Naive thymus-derived CD4-positive, alpha-beta T cell (primary cell): Measurements from ENCODE around the gene DNM3. TPM values are rescaled to one million over a fixed set of nuclear protein-coding genes. Genes with fewer than 3 reads are reported as not detected.

ENCODE experiments used
- ATAC-seq: fragments of 150-1000 bp; cut with Tn5 transposase; 2 replicates; pipeline ENCODE4 v1.10.0; 2021; ENCODE audit warnings: mild to moderate bottlenecking, moderate library complexity
- CTCF ChIA-PET: fragments of 350-600 bp; sonication (Branson Sonifier 250); formaldehyde crosslinking; loops from one replicate; lab custom pipeline; 2021; ENCODE audit warnings: antibody characterized with exemption; lab: Charles Lee
- POLR2A ChIA-PET: fragments of 350-600 bp; sonication (Branson Sonifier 250); formaldehyde crosslinking; loops from one replicate; lab custom pipeline; 2021; ENCODE audit warnings: antibody characterized with exemption, inconsistent platforms; lab: Charles Lee
- DNase-seq, 9 donors: peaks; one replicate each; pipeline versions ENCODE4 v3.0.0 to v3.0.0-alpha.2; 2020 to 2022; ENCODE audit warnings: mixed read lengths in 1 of 9
- H3K27ac ChIP-seq: one replicate; pipeline ENCODE4 v1.7.0; 2013; ENCODE audit warnings: mild to moderate bottlenecking, low read depth, low read length, moderate library complexity
- H3K27me3 ChIP-seq, 2 donors: one replicate each; pipeline ENCODE4 v1.7.0; 2013; ENCODE audit warnings: low read length in 2 of 2, mild to moderate bottlenecking in 2 of 2, moderate library complexity in 2 of 2; ENCODE audit not compliant: control insufficient read depth in 2 of 2, insufficient read depth in 2 of 2
- H3K36me3 ChIP-seq, 3 experiments: 1 replicate in 2 of 3; 2 replicates in 1 of 3; pipeline ENCODE4 v1.7.0; 2013; ENCODE audit warnings: low read length in 3 of 3, mild to moderate bottlenecking in 3 of 3, moderate library complexity in 1 of 3; ENCODE audit not compliant: insufficient read depth in 3 of 3, control insufficient read depth in 2 of 3
- H3K4me1 ChIP-seq, 2 donors: one replicate each; pipeline ENCODE4 v1.7.0; 2013; ENCODE audit warnings: low read length in 2 of 2, mild to moderate bottlenecking in 2 of 2, moderate library complexity in 1 of 2; ENCODE audit not compliant: control insufficient read depth in 2 of 2, insufficient read depth in 2 of 2
- H3K4me3 ChIP-seq: 2 replicates; pipeline ENCODE4 v1.7.0; 2013; ENCODE audit warnings: mild to moderate bottlenecking, low read length
- H3K9me3 ChIP-seq, 3 experiments: 1 replicate in 2 of 3; 2 replicates in 1 of 3; pipeline ENCODE4 v1.7.0; 2013; ENCODE audit warnings: low read length in 3 of 3; ENCODE audit not compliant: control insufficient read depth in 2 of 3
- H3K27ac Mint-ChIP-seq, 9 donors: one replicate each; pipeline ENCODE4 v1.8.0; 2020 to 2022; ENCODE audit warnings: mixed read lengths in 9 of 9, mild to moderate bottlenecking in 8 of 9, moderate library complexity in 5 of 9, inconsistent platforms in 2 of 9
- H3K27me3 Mint-ChIP-seq, 5 donors: one replicate each; pipeline ENCODE4 v1.8.0; 2021 to 2022; ENCODE audit warnings: mixed read lengths in 5 of 5, mild to moderate bottlenecking in 1 of 5
- H3K36me3 Mint-ChIP-seq, 5 donors: one replicate each; pipeline ENCODE4 v1.8.0; 2020 to 2022; ENCODE audit warnings: mixed read lengths in 5 of 5, mild to moderate bottlenecking in 3 of 5, inconsistent platforms in 1 of 5
- H3K4me1 Mint-ChIP-seq, 7 donors: one replicate each; pipeline ENCODE4 v1.8.0; 2020 to 2022; ENCODE audit warnings: mixed read lengths in 7 of 7, mild to moderate bottlenecking in 3 of 7, inconsistent platforms in 1 of 7
- H3K4me3 Mint-ChIP-seq, 10 donors: one replicate each; pipeline ENCODE4 v1.8.0; 2020 to 2022; ENCODE audit warnings: mild to moderate bottlenecking in 10 of 10, mixed read lengths in 10 of 10, moderate library complexity in 6 of 10, inconsistent platforms in 2 of 10
- H3K9me3 Mint-ChIP-seq, 11 donors: one replicate each; pipeline ENCODE4 v1.8.0; 2020 to 2022; ENCODE audit warnings: mixed read lengths in 11 of 11, mild to moderate bottlenecking in 4 of 11, inconsistent platforms in 1 of 11, moderate library complexity in 1 of 11
- intact Hi-C, 2 donors: fragments of 100-400 bp; cut with micrococcal nuclease; formaldehyde crosslinking; loops; one replicate each; pipeline ENCODE4 v1.15.1; 2023
- polyA plus RNA-seq, 2 donors: library from polyadenylated mRNA; unstranded; fragments of 300-500 nt; fragmentation: Illumina TruSeq; gene quantifications; one replicate each; pipeline ENCODE4 v1.2.3, GENCODE V29; 2021
- total RNA-seq, 6 experiments: library from RNA in 5 of 6; stranded (reverse) in 5 of 6; gene quantifications; 1 replicate in 5 of 6; 2 replicates in 1 of 6; pipeline ENCODE4 v1.2.3 and lab custom pipeline; 2021 to 2026

The DNM3 gene
- total and polyA plus RNA-seq, 7 experiments from 2014 or later, result 1.2 to 2.5 (median 2.0) TPM

DNA sequence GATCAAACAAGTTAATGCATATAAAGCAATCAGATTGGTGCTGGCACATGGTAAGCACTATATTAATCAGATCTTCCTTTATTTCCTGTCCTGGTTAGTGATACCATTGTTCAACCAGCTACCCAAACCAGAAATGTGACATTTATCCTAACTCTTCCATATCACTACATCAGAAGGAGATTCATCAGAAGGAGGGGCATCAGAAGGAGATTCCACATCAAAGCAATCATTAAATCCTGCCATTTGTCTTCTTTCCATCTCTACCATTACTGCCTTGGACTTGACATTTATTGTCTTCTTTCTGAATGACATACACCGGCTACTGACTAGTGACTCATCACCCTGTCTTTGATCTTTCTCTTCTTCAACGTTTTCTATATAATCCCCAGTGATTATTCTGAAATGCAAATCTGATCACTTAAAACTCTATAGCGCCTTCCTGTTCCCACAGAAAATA, 75.0 kb downstream of the DNM3 start:
- intact Hi-C loops, result no loop called here
- ATAC-seq, result no peak

DNA sequence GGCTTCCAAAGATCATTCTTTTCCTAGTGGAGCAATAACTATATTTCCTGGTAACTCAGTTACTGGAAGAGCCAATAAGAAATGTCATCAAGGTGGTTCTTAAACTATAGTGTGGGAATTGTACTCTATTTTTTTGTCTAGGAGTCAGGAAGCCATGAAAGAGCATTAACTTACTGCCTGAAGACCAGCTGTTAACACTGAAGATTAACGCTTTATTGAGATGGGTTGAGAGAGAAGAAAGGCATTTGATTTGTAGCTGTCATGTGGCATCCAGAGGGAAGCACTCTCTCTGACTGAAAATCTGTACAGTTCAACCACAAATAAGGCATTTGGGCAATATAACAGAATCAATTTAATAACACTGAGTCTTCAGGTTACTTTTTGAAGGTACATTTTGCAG, 76.0 kb downstream of the DNM3 start:
- no peaks in the 10 kb centered on the region for H3K27me3 Mint-ChIP-seq
- peaks cover 0 to 4% (median 0%) of the 10 kb centered on the region in 5 donors for H3K36me3 Mint-ChIP-seq
- no peaks in the 10 kb centered on the region for H3K4me1 ChIP-seq
- H3K27ac Mint-ChIP-seq, result no peak overlapping the region
- no peaks in the 10 kb centered on the region for H3K9me3 ChIP-seq
- H3K9me3 Mint-ChIP-seq, result no peaks in the 10 kb centered on the region
- ChIA-PET CTCF (no interaction called here), POLR2A (interaction anchor here (0.6 kb wide), 1 partner anchor 992 kb away, joined by 3 read pairs; no protein-coding TSS in a partner anchor)
- no peaks in the 10 kb centered on the region for H3K27me3 ChIP-seq
- ATAC-seq (no peak), DNase-seq (no peak)
- no peak overlapping the region for H3K27ac ChIP-seq
- H3K4me3 Mint-ChIP-seq, result no peak overlapping the region
- H3K4me3 ChIP-seq, result no peak overlapping the region
- no peaks in the 10 kb centered on the region for H3K4me1 Mint-ChIP-seq
- intact Hi-C loops, result no loop called here
- no peaks in the 10 kb centered on the region for H3K36me3 ChIP-seq

More for the DNA sequence above, 75.0 kb downstream of the DNM3 start:
- Mint-ChIP-seq H3K9me3 (no peaks in the 10 kb centered on the region), H3K36me3 (no peaks in the 10 kb centered on the region), H3K4me3 (no peak overlapping the region), H3K27me3 (no peaks in the 10 kb centered on the region), H3K4me1 (no peaks in the 10 kb centered on the region), H3K27ac (no peak overlapping the region)
- H3K27ac ChIP-seq, result no peak overlapping the region
- POLR2A ChIA-PET, result no interaction called here
- H3K27me3 ChIP-seq, result no peaks in the 10 kb centered on the region
- no peak overlapping the region for H3K4me3 ChIP-seq
- H3K4me1 ChIP-seq, result no peaks in the 10 kb centered on the region
- no peak for DNase-seq
- CTCF ChIA-PET, result no interaction called here
- no peaks in the 10 kb centered on the region for H3K36me3 ChIP-seq
- H3K9me3 ChIP-seq, result no peaks in the 10 kb centered on the region

DNA sequence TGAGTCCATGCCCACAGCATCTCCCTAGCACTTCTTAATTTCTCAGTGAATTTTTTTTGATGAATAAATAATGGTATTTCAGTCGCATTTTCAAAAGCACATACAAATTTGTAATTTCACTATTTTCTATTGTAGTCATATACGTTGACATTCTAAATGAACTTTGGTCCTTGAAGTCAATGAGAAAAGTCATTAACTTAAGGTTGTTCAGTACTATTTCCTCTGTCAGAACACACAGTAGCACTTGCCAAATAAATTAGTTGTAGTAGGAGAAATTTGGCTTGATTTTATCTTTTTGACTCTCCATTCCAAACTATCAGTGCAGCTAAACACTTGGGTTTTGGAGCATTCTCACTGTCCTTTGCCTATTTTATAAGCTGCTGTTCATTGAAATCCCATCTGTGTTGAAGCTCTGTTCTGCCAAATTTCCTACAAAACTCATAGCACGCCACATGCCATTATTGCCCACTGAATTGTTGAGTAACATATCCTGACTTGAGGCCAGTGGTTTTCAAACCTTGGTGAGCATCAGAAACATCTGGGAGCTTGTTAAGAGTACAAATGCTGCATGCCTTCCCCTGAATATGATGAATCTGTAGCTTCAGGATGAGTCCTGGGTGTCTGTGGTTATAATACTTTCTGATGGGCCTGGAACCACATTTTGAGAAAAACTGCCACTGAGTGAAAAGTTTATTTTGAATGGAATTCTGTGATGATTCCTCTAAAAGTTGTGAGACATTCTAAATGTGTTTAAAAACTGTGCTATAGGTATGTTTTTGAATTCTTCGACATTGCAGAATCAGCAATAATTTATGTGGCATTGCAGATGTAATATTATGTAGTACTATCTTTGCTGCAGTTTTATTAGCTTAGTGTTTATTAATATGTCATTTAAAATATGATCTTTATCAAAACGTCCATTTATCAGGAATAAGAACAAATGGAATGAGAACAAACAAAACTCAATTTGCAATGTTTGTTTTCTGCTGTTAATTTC, 78.9 kb downstream of the DNM3 start:
- Histone ChIP-seq H3K9me3 (no peaks in the 10 kb centered on the region), H3K4me3 (no peak overlapping the region), H3K27ac (no peak overlapping the region), H3K4me1 (no peaks in the 10 kb centered on the region), H3K36me3 (no peaks in the 10 kb centered on the region), H3K27me3 (no peaks in the 10 kb centered on the region)
- no peak overlapping the region for H3K4me3 Mint-ChIP-seq
- peaks cover 0 to 22% (median 7%) of the 10 kb centered on the region in 5 donors for H3K36me3 Mint-ChIP-seq
- H3K27ac Mint-ChIP-seq, result no peak overlapping the region
- DNase-seq, result no peak
- H3K27me3 Mint-ChIP-seq, result no peaks in the 10 kb centered on the region
- CTCF ChIA-PET, result interaction anchor here (0.7 kb wide), 1 partner anchor 16 kb away, joined by 5 read pairs; no protein-coding TSS in a partner anchor
- ATAC-seq, result no peak
- POLR2A ChIA-PET, result no interaction called here
- peaks cover 0 to 9% (median 3%) of the 10 kb centered on the region in 11 donors for H3K9me3 Mint-ChIP-seq
- H3K4me1 Mint-ChIP-seq, result peaks cover 0 to 5% (median 0%) of the 10 kb centered on the region in 7 donors
- intact Hi-C loops, result no loop called here

DNA sequence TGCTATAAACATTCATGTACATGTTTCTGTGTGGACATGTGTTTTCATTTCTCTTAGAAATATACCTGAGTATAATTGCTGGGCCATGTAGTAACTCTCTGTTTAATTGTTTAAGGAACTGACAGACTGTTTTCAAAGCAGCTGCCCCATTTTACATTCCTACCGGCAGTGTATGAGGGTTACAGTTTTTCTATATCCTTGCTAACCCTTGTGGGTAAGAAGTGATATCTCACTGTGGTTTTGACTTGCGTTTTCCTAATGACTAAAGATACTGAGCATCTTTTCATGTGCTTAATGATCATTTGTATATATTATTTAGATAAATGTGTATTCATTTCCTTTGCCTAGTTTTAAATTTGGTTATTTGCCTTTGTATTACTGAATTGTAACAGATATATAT, 81.7 kb downstream of the DNM3 start:
- H3K27ac ChIP-seq, result no peak overlapping the region
- Mint-ChIP-seq H3K4me1 (peaks cover 0 to 5% (median 0%) of the 10 kb centered on the region in 7 donors), H3K36me3 (peaks cover 0 to 39% (median 15%) of the 10 kb centered on the region in 5 donors), H3K27ac (no peak overlapping the region), H3K9me3 (peaks cover 0 to 11% (median 5%) of the 10 kb centered on the region in 11 donors), H3K4me3 (no peak overlapping the region), H3K27me3 (peaks cover 0 to under 1% (median 0%) of the 10 kb centered on the region in 5 donors)
- POLR2A ChIA-PET, result no interaction called here
- H3K4me1 ChIP-seq, result no peaks in the 10 kb centered on the region
- DNase-seq, result no peak
- no peaks in the 10 kb centered on the region for H3K9me3 ChIP-seq
- no peaks in the 10 kb centered on the region for H3K36me3 ChIP-seq
- ATAC-seq, result no peak
- no peaks in the 10 kb centered on the region for H3K27me3 ChIP-seq
- no peak overlapping the region for H3K4me3 ChIP-seq
- intact Hi-C loops, result no loop called here
- CTCF ChIA-PET, result no interaction called here

DNA sequence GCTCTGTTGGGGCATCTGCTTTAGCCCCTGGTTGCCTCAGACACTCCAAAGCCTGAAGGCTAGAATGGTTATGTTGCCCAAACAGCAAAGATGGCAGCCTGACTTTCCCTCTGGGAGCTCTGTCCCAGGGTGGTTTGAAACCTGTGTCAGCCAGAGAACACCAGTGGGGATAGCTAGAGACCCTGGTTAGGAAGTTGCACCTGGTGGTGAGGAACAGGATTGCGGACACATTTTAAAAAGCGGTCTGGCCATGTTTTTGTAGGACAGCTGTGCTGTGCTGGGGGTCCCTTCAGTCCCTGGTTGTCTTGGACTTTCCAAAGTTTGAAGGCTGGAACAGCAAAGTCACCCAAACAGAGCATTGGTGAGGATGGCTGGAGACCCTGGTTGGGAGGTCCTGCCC, 87.8 kb downstream of the DNM3 start:
- no peak overlapping the region for H3K4me3 Mint-ChIP-seq
- Histone ChIP-seq H3K27ac (no peak overlapping the region), H3K4me1 (no peaks in the 10 kb centered on the region), H3K4me3 (no peak overlapping the region), H3K9me3 (no peaks in the 10 kb centered on the region), H3K36me3 (no peaks in the 10 kb centered on the region), H3K27me3 (no peaks in the 10 kb centered on the region)
- peaks cover 0 to 28% (median 15%) of the 10 kb centered on the region in 5 donors for H3K36me3 Mint-ChIP-seq
- H3K27ac Mint-ChIP-seq, result no peak overlapping the region
- H3K9me3 Mint-ChIP-seq, result peaks cover 0 to 11% (median 5%) of the 10 kb centered on the region in 11 donors
- H3K4me1 Mint-ChIP-seq, result peaks cover 0 to 8% (median 5%) of the 10 kb centered on the region in 7 donors
- peaks cover 0 to 10% (median 4%) of the 10 kb centered on the region in 5 donors for H3K27me3 Mint-ChIP-seq
- ChIA-PET CTCF (no interaction called here), POLR2A (no interaction called here)
- intact Hi-C loops, result no loop called here
- DNase-seq, result no peak
- ATAC-seq, result no peak

DNA sequence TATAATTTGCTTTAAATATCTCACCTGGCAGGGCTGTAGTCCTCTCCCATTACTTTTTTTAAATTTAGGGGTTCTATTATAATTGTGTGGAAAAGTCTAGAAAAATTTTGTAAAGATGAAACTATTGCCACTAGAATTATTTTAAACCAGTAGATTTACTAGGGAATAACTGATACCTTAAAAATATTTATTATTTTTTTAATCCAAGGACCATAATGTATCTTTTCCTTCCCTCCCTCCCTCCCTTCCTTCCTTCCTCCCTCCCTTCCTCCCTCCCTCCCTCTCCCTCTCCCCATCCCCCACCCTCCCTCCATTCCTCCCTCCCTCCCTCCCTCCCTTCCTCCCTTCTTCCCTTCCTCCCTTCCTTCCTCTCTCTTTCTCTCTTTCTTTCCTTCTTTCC, 90.5 kb downstream of the DNM3 start:
- intact Hi-C loops, result no loop called here
- Histone ChIP-seq H3K36me3 (no peaks in the 10 kb centered on the region), H3K4me3 (no peak overlapping the region), H3K27me3 (no peaks in the 10 kb centered on the region), H3K4me1 (no peaks in the 10 kb centered on the region), H3K27ac (no peak overlapping the region), H3K9me3 (no peaks in the 10 kb centered on the region)
- peaks cover 0 to 8% (median 5%) of the 10 kb centered on the region in 7 donors for H3K4me1 Mint-ChIP-seq
- DNase-seq (no peak), ATAC-seq (no peak)
- H3K27ac Mint-ChIP-seq, result no peak overlapping the region
- peaks cover 4 to 10% (median 4%) of the 10 kb centered on the region in 5 donors for H3K27me3 Mint-ChIP-seq
- CTCF ChIA-PET, result no interaction called here
- H3K4me3 Mint-ChIP-seq, result no peak overlapping the region
- H3K9me3 Mint-ChIP-seq, result peaks cover 0 to 3% (median 0%) of the 10 kb centered on the region in 11 donors
- peaks cover 0 to 14% (median 4%) of the 10 kb centered on the region in 5 donors for H3K36me3 Mint-ChIP-seq
- POLR2A ChIA-PET, result no interaction called here
